Activated effector memory CD4-positive, alpha-beta T cell treated with anti-CD3 and anti-CD28 coated beads, Interleukin-2, amount 50 U/mL, for 16 hours (primary cell): ENCODE measurements around the gene TFAP2E.

Experiments used
- DNase-seq: peaks from one replicate; pipeline ENCODE4 v3.0.0-alpha.2; 2020

The TFAP2E gene

DNA sequence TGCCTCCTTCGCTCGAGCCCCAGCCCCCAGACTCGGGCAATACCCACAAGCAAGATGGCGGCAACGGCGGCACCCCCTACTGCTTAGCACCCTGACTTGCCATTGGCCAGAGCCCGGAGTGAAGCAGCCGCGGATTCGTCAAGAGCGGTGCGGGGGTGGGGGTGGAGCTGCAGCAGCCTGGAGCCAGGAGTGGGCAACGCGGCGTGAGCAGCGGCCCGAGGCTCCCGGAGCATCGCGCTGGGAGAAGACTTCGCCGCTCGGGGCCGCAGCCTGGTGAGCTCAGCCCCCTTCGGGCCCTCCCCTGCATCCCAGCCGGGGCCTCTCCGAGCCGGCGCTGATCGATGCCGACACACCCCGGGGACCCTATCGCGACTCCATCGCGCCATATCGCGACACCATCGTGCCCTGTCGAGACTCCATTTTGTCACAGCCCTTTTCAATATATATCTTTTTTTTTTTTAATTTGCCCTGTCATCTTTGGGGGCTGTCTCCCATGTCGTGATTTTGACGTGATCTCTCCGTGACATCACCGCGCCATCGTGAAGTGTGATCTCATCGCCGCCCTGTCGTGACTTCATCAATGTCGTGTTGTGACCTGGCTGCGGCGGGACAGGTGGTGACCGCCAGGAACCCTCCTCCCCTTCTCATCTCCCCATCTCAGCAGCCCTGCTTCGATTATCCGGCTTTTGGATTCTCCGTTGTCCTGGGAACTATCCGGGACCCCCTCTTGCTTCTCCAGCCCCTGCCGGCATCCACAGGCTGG lies 15.3 kb upstream of the TFAP2E start, which contains the start of gene NCDN:
Gene NCDN, plus strand, starts transcription at position 189 of the 763 bp plus-strand sequence. Its CDS starts 392 bp downstream, at position 581.
- DNase-seq = peak; percentile 98

DNA sequence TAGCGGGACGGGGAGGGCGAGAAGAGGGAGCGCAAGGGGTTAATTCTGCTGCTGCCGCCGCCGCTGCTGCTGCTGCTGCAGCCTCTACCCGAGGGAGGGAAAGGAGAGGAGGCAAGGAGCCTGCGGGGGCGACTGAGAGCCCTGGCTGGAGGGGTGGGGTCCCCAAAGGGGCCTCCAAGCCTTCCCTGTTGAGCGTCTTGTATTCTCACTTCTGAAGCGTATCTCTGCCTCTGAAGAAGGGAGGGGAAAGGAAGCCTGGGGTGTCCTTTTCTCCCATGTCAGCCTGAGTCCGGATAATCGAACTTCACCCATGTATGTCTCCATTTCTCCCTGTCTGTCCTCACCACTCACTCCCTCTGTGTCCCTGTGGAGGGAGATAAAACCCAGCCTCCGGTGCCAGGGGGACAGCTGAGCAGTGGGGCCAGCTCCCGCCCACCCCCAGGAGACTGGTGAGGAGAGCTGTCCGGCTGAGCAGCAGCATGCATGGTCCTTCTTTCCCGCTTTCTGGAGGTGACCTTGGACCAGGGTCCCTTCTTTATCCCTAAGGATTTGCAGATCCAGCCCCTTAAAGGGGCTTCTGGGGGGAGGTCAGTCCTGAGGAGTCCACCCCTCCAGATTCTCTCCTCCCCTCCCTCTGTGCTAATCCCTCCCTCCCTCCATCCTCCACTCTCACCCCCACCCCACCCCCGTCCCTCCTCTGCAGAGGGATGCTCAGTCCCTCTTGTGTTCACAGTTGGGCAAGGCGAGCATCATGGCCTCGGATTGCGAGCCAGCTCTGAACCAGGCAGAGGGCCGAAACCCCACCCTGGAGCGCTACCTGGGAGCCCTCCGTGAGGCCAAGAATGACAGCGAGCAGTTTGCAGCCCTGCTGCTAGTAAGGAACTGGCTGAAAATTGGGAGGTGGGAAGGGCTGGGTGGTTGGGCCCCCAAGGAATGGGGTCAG lies 14.5 kb upstream of the TFAP2E start:
- peak; percentile 73 for DNase-seq

- no peak for DNase-seq
Measured at GRCh38 chr1:35559317-35559944, 13.7 kb upstream of the TFAP2E start.

GRCh38 chr1:35560256-35561225 lies 12.6 kb upstream of the TFAP2E start:
- DNase-seq = no peak

GRCh38 chr1:35561297-35561971 lies 11.7 kb upstream of the TFAP2E start:
- DNase-seq = no peak

DNA sequence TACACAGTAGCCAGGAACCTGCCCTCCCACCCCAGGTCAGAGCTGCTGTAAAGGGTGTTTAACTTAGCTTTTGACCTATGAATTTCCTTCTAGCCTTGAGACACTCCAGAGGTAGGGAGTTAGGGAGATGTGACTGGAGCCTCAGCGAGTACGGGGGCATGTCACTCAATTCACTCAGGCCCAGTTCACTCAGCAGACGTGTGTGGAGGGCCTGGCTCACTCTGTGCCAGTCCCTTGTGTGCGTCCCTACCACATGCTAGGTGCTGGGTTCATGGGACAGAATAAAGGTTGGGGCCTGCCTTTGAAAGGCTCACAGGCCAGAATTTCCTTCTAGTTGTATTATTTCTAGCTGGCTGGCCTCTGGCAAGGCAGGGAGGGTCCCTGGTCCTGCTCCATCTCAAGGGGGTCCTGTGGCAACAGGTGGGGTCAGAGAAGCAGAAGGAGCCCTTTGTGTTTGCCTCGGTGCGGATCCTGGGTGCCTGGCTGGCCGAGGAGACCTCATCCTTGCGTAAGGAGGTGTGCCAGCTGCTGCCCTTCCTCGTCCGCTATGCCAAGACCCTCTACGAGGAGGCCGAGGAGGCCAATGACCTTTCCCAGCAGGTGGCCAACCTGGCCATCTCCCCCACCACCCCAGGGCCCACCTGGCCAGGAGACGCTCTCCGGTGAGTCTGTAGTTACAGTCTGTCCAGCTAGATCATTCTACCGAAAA lies 11.0 kb upstream of the TFAP2E start:
- DNase-seq = no peak

GRCh38 chr1:35563166-35563565 lies 9.9 kb upstream of the TFAP2E start:
- no peak for DNase-seq

- DNase-seq = peak; percentile 91
Measured at GRCh38 chr1:35564037-35564883, 8.9 kb upstream of the TFAP2E start.

DNA sequence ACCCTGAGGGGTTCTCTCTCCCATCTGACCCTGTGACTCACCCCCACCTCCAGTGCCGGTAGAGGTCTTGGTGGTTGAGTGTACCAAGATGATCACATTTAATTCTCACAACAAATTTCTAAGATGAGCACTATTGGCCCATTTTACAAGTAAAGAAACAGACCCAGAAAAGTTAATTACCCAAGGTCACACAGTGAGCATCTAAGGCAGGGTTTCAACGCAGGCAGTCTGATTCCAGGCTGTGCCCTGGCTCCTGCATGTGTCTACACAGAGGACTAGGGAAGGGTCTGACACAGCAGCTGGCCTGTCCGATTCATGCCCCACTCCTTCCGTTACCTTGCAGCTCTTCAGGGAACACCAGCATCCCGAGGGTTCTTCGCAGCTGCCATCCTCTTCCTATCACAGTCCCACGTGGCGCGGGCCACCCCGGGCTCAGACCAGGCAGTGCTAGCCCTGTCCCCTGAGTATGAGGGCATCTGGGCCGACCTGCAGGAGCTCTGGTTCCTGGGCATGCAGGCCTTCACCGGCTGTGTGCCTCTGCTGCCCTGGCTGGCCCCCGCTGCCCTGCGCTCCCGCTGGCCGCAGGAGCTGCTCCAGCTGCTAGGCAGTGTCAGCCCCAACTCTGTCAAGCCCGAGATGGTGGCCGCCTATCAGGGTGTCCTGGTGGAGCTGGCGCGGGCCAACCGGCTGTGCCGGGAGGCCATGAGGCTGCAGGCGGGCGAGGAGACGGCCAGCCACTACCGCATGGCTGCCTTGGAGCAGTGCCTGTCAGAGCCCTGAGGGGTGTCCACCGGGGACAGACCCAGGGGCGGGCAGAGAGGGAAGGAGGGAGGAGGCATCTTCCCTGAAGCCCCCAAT lies 8.0 kb upstream of the TFAP2E start:
- no peak for DNase-seq

DNA sequence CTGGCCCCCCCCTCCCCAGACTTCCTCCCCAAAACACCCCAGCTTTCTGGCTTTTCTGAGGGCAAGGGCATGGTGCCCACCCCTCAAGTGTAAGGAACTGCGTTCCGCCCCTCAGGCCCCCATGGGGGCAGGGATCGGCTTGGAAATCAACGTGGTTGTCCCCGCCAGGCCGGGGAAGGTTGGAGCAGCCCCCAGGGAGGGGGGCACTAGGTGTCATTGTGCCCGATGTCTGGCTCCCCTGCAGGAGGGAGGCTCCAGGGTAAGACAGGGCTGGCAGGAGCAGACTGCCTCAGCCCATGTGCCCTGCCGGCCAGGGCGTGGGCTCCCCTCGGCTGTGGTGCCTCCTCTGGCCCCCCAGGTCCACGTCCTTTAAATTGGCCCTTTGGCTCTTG lies 7.4 kb upstream of the TFAP2E start:
- DNase-seq = no peak

DNA sequence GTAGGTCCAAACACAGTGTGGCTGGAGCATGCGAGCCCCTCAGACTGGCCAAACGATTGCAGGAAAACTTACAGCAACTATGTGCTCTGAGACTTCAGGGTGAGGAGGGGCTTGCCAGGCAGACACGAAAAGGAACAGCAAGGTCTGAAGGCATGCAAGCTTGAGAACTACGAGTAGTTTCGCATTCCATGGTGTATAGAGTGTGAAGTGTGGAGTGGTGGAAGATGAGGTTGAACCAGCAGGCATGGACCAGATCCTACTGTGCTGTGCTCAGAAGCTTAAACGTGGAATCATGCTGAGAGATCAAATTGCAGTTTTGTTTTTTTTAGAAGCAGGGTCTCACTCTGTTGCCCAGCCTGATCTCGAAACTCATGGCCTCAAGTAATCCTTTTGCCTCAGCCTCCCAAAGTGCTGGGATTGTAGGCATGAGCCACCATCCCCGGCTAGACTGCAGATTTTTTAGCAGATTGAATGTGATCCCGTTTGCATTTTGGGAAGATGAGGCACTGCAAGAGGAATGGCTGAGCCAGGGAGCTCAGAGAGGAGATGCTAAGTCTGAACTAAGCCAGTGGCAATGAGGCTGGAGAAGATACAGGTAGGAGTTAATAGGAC lies 5.1 kb upstream of the TFAP2E start:
- DNase-seq = peak; percentile 38

GRCh38 chr1:35568975-35569395 lies 4.1 kb upstream of the TFAP2E start:
- DNase-seq = peak; percentile 86

- no peak for DNase-seq
Measured at GRCh38 chr1:35569936-35570335, 3.2 kb upstream of the TFAP2E start.

GRCh38 chr1:35570589-35571137 lies 2.5 kb upstream of the TFAP2E start:
- DNase-seq = no peak

DNA sequence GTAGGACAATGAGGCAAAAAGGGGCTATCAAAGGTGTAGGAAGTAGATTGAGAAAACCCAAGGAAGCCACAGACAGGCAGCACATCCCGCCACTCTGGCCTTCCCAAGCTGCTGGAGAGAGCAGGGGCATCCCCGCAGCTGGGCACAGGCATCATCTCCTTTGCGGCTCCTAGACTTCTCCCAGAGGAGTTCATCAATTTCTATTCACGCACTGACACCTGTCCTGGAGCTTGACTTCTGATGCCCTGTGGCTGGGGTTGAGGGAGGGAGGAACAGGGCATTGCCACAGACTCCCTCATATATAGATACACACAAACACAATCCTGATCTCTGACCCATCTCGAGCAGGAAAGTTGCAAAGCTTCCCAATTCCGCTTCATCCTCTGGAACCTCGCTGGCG lies 1.9 kb upstream of the TFAP2E start:
- no peak for DNase-seq

- DNase-seq = no peak
Measured at GRCh38 chr1:35572296-35572695, 818 bp upstream of the TFAP2E start.

DNA sequence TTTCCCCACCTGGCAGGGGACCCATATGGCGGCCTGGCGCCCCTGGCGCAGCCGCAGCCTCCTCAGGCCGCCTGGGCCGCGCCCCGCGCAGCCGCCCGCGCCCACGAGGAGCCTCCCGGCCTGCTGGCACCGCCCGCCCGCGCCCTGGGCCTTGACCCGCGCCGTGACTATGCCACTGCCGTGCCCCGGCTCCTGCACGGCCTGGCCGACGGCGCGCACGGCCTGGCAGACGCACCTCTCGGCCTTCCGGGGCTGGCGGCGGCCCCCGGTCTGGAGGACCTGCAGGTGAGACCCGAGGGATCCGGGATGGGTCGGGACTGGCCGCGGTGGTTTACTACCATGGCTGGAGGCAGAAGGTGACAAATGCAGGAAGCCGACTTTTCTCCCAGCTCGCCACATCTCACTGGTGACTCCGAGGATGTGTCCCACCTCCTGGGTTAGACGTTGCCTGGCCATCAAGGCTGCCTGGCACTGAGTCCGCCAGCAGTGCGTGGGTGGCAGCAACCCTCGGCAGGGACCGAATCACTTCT lies 1.1 kb downstream of the TFAP2E start:
- peak; percentile 60 for DNase-seq
